ENCODE data around the gene CACNG1.

CACNG1 gene

GRCh38 chr17:67044016-67044772 is at the start of gene CACNG1:
CACNG1 (plus strand) TSS chr17:67044554; CDS start chr17:67044661, 107 bp downstream.
- no peak for DNase-seq (ENCODE audit: low read depth in 2 of 2)

GRCh38 chr17:66994930-66995535 is 49.3 kb upstream of the CACNG1 start:
- no peak for DNase-seq (ENCODE audit: low read depth in 2 of 2)

GRCh38 chr17:66995944-66996343 is 48.4 kb upstream of the CACNG1 start:
- no peak for DNase-seq (ENCODE audit: low read depth in 2 of 2)

GRCh38 chr17:66996926-66997325 is 47.4 kb upstream of the CACNG1 start:
- DNase-seq (ENCODE audit: low read depth in 2 of 2) = no peak

GRCh38 chr17:67003231-67003630 is 41.1 kb upstream of the CACNG1 start:
- no peak for DNase-seq (ENCODE audit: low read depth in 2 of 2)

- DNase-seq (ENCODE audit: low read depth in 2 of 2) = no peak
Measured at GRCh38 chr17:67004181-67004580, 40.2 kb upstream of the CACNG1 start.

GRCh38 chr17:67007266-67007665 is 37.1 kb upstream of the CACNG1 start:
- no peak for DNase-seq (ENCODE audit: low read depth in 2 of 2)

- DNase-seq (ENCODE audit: low read depth in 2 of 2) = no peak
Measured at GRCh38 chr17:67008101-67008500, 36.3 kb upstream of the CACNG1 start.

- DNase-seq (ENCODE audit: low read depth in 2 of 2) = no peak
Measured at GRCh38 chr17:67011527-67012175, 32.7 kb upstream of the CACNG1 start.

- no peak for DNase-seq (ENCODE audit: low read depth in 2 of 2)
Measured at GRCh38 chr17:67013891-67014290, 30.5 kb upstream of the CACNG1 start.

- DNase-seq (ENCODE audit: low read depth in 2 of 2) = no peak
Measured at GRCh38 chr17:67015001-67015400, 29.4 kb upstream of the CACNG1 start.

GRCh38 chr17:67016039-67016762 is 28.2 kb upstream of the CACNG1 start:
- DNase-seq (ENCODE audit: low read depth in 2 of 2) = no peak

GRCh38 chr17:67017910-67018309 is 26.4 kb upstream of the CACNG1 start:
- no peak for DNase-seq (ENCODE audit: low read depth in 2 of 2)

GRCh38 chr17:67018471-67019434 is 25.6 kb upstream of the CACNG1 start:
- DNase-seq (ENCODE audit: low read depth in 2 of 2) = no peak

GRCh38 chr17:67019809-67020208 is 24.5 kb upstream of the CACNG1 start:
- no peak for DNase-seq (ENCODE audit: low read depth in 2 of 2)

GRCh38 chr17:67020293-67020766 is 24.0 kb upstream of the CACNG1 start:
- DNase-seq (ENCODE audit: low read depth in 2 of 2) = no peak

GRCh38 chr17:67021196-67021595 is 23.2 kb upstream of the CACNG1 start:
- DNase-seq (ENCODE audit: low read depth in 2 of 2) = no peak

- no peak for DNase-seq (ENCODE audit: low read depth in 2 of 2)
Measured at GRCh38 chr17:67021743-67022450, 22.5 kb upstream of the CACNG1 start.

GRCh38 chr17:67022451-67022810 is 21.9 kb upstream of the CACNG1 start:
- no peak for DNase-seq (ENCODE audit: low read depth in 2 of 2)

- DNase-seq (ENCODE audit: low read depth in 2 of 2) = no peak
Measured at GRCh38 chr17:67024736-67025135, 19.6 kb upstream of the CACNG1 start.

Data from fibroblast of skin of left quadriceps (primary cell).